Mucosa of stomach (tissue), 1 donor: ENCODE results near the gene PRDM10.
A peak's percentile ranks its signal among the peaks of the same experiment; 100 is the strongest.

ENCODE experiments used
- H3K27me3 ChIP-seq: one replicate; pipeline ENCODE4 v1.7.0; 2013; ENCODE audit warnings: mild to moderate bottlenecking, low read length; ENCODE audit not compliant: control insufficient read depth, insufficient read depth
- H3K36me3 ChIP-seq: one replicate; pipeline ENCODE4 v1.7.0; 2013; ENCODE audit warnings: low read length; ENCODE audit not compliant: control insufficient read depth, insufficient read depth
- H3K4me1 ChIP-seq: one replicate; pipeline ENCODE4 v1.7.0; 2013; ENCODE audit warnings: mild to moderate bottlenecking, low read length; ENCODE audit not compliant: control insufficient read depth, insufficient read depth
- H3K4me3 ChIP-seq: one replicate; pipeline ENCODE4 v1.7.0; 2013; ENCODE audit warnings: low read length
- H3K9ac ChIP-seq: one replicate; pipeline ENCODE4 v1.7.0; 2013; ENCODE audit warnings: mild to moderate bottlenecking, low read length, moderate library complexity
- H3K9me3 ChIP-seq: one replicate; pipeline ENCODE4 v1.7.0; 2013; ENCODE audit warnings: mild to moderate bottlenecking, low read length, moderate library complexity; ENCODE audit not compliant: control insufficient read depth
- donor health status: Pancreatic carcinoma.

PRDM10 gene

GRCh38 chr11:130002352-130002845 is at the start of gene PRDM10:
TSS of gene PRDM10 (minus strand) at chr11:130002835. CDS start at chr11:129960964, 41,871 bp downstream.
- Histone ChIP-seq H3K27me3 (no peaks in the 10 kb centered on the region), H3K4me1 (peaks cover 25% of the 10 kb centered on the region), H3K9me3 (no peaks in the 10 kb centered on the region), H3K9ac (peak within 1 kb of the TSS; percentile 90), H3K4me3 (peak within 1 kb of the TSS; percentile 83), H3K36me3 (no peaks in the 10 kb centered on the region)

DNA sequence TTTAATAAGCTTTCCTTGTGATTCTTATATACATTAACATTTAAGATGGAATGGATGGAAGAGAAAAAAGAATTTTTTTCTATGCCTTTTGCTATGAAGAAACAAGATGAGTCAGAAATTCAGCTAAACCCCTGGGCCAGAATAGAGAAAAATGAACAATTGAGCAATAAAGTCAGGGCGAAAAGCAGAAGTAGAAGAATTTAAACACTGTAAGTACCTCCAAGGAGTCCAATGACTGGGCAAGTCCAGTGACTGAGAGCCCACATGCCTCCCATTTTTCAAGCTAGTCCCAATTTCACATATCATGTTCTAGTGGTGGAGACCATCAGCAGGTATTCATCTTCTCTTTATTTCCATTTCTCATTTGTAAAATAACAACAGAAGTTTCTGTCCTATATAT is 48.4 kb upstream of the PRDM10 start:
- H3K9me3 ChIP-seq, result no peaks in the 10 kb centered on the region
- H3K9ac ChIP-seq, result no peak overlapping the region
- H3K27me3 ChIP-seq, result no peaks in the 10 kb centered on the region
- no peaks in the 10 kb centered on the region for H3K36me3 ChIP-seq
- peaks cover 6% of the 10 kb centered on the region for H3K4me1 ChIP-seq
- no peak overlapping the region for H3K4me3 ChIP-seq

- H3K4me1 ChIP-seq, result peaks cover 6% of the 10 kb centered on the region
- H3K9ac ChIP-seq, result no peak overlapping the region
- H3K27me3 ChIP-seq, result no peaks in the 10 kb centered on the region
- H3K9me3 ChIP-seq, result no peaks in the 10 kb centered on the region
- H3K36me3 ChIP-seq, result no peaks in the 10 kb centered on the region
- H3K4me3 ChIP-seq, result no peak overlapping the region
These were observed 47.6 kb upstream of the PRDM10 start for GRCh38 chr11:130050257-130050656.

GRCh38 chr11:130049328-130049771 is 46.7 kb upstream of the PRDM10 start:
- Histone ChIP-seq H3K4me3 (no peak overlapping the region), H3K4me1 (peaks cover 6% of the 10 kb centered on the region), H3K36me3 (no peaks in the 10 kb centered on the region), H3K27me3 (no peaks in the 10 kb centered on the region), H3K9me3 (no peaks in the 10 kb centered on the region), H3K9ac (no peak overlapping the region)

GRCh38 chr11:130047141-130047540 is 44.5 kb upstream of the PRDM10 start:
- no peak overlapping the region for H3K9ac ChIP-seq
- H3K9me3 ChIP-seq, result no peaks in the 10 kb centered on the region
- H3K36me3 ChIP-seq, result no peaks in the 10 kb centered on the region
- H3K4me3 ChIP-seq, result no peak overlapping the region
- no peaks in the 10 kb centered on the region for H3K27me3 ChIP-seq
- H3K4me1 ChIP-seq, result peaks cover 6% of the 10 kb centered on the region

DNA sequence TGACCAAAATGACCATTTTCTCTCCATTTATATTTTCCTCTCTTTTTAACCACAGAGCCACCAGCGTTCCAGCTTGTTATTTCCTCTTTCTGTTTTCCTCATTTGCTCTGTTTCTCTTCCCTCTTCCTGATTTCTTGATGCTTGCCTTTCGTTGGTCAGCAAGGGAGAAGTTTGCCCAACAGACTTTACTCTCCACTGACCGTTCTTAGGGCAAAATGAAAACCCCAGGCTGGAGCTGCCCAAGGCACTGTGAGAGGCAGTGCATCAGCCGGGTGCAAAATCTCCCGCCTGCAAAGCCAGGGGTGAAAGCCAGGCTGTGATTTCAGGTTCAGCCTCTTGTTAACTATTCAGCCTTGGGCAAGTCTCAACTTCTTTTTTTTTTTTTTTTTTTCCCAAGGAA is 40.9 kb upstream of the PRDM10 start:
- H3K9ac ChIP-seq, result no peak overlapping the region
- no peaks in the 10 kb centered on the region for H3K4me1 ChIP-seq
- no peaks in the 10 kb centered on the region for H3K36me3 ChIP-seq
- no peak overlapping the region for H3K4me3 ChIP-seq
- H3K9me3 ChIP-seq, result no peaks in the 10 kb centered on the region
- no peaks in the 10 kb centered on the region for H3K27me3 ChIP-seq

DNA sequence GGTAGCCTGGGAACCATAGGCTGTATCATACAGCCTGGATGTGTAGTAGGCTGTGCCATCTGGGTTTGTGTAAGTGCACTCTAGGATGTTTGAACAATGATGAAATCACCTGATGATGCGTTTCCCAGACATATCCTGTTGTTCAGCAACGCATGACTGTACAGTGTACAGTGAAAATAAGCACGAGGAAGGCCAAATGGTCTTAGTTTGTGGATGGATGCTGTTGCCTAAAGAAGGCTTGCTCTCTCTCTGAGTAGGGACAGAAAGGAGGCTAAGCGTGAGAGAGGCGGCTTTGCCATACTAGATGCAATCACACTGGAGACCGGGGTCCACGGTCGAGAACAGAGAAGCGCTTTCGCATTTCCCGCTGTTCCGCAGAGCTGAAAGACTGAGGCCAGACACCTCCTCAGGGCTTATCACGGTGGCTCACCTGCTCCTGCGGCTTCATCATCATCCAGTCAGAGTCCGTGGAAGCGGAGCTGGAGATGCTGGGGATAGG is 39.5 kb upstream of the PRDM10 start:
- Histone ChIP-seq H3K9me3 (no peaks in the 10 kb centered on the region), H3K36me3 (no peaks in the 10 kb centered on the region), H3K27me3 (no peaks in the 10 kb centered on the region), H3K9ac (no peak overlapping the region), H3K4me3 (no peak overlapping the region), H3K4me1 (no peaks in the 10 kb centered on the region)

DNA sequence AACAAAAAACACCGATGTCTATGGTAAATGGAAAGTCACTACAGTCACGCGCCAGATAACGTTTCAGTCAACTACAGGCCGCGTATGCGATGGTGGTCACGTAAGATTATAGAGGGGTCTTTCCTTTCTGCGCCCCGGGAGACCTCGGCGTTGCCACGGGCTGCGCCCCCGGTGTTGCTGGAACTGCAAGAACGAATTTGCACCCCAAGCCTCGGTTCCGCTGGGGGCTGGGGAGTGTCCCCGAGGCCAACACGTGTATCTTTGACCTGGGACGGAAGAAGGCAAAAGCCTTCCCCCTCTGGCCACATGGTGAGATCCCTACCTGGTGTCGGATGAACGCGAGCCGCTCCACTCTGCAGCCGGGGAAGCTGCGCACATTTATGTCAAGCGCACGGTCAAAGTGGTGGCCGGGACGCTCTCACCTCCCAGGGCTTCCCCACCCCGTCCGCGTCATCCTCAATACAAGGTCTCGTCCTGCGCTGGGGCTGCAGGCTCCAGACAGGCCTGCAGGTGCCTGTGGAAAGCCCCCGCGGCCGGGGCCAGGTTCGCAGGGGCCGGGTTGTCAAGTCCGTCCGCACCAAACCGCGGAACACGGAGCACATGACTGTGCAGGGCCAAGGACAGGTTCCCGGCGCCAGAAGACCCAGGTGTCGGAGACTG is 37.8 kb upstream of the PRDM10 start:
- no peaks in the 10 kb centered on the region for H3K9me3 ChIP-seq
- H3K9ac ChIP-seq, result no peak overlapping the region
- no peak overlapping the region for H3K4me3 ChIP-seq
- H3K27me3 ChIP-seq, result no peaks in the 10 kb centered on the region
- no peaks in the 10 kb centered on the region for H3K36me3 ChIP-seq
- no peaks in the 10 kb centered on the region for H3K4me1 ChIP-seq

DNA sequence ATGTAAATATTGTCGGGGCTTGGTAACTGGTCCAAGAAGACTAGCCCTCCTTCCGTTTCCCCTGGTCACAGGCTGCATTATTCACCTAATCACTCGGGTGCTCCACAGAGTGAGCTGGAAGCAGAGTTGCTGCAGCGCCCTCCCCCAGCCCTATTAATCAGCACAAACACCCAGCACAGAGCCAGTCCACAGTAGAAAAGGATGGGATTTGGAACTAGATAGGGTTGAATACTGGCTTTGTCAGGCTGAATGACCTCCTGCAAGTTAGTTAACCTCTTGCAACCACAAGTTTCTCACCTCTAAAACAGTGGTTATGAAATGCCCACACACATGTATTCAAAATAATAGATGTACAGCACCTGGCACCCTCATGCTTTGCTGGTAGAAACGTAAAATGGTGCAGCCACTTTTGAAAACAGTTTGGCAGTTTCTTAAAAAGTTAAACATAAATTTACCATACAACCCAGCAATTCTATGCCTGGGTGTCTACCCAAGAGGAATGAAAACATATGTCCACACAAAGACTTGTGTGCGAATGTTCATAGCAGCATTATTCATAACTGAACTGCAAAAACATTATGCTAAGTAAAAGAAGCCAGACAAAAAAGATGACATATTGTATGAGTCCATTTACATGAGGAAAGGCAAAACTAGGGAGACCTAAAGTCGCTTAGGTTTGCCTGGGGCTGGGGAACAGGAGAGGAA is 35.4 kb upstream of the PRDM10 start:
- H3K4me1 ChIP-seq, result no peaks in the 10 kb centered on the region
- H3K27me3 ChIP-seq, result no peaks in the 10 kb centered on the region
- no peak overlapping the region for H3K4me3 ChIP-seq
- H3K9me3 ChIP-seq, result no peaks in the 10 kb centered on the region
- no peak overlapping the region for H3K9ac ChIP-seq
- H3K36me3 ChIP-seq, result no peaks in the 10 kb centered on the region

GRCh38 chr11:130037058-130037457 is 34.4 kb upstream of the PRDM10 start:
- Histone ChIP-seq H3K27me3 (no peaks in the 10 kb centered on the region), H3K4me1 (no peaks in the 10 kb centered on the region), H3K4me3 (no peak overlapping the region), H3K36me3 (no peaks in the 10 kb centered on the region), H3K9me3 (no peaks in the 10 kb centered on the region), H3K9ac (no peak overlapping the region)

GRCh38 chr11:130034236-130034635 is 31.6 kb upstream of the PRDM10 start:
- no peaks in the 10 kb centered on the region for H3K27me3 ChIP-seq
- H3K36me3 ChIP-seq, result no peaks in the 10 kb centered on the region

DNA sequence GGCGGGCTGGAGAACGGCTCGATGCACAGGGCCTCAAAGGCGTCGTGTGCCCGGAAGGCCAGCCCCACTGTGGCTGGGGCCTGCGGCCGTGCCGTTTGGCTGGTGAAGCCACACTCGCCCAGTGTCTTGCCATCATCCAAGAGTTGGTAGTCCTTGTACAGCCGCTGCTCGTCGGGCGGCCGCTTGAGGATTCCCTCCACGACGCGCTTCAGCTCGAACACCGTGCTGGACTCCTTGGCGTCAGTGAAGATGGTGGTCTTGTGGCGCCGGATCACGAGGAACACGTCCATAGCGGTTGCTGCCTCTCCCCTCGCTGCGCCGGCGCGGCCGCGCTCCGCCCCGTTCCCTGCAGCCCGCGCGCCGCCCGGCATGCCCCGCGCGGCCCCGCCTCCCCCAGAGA is 30.3 kb upstream of the PRDM10 start:
- H3K9ac ChIP-seq, result no peak overlapping the region
- H3K36me3 ChIP-seq, result no peaks in the 10 kb centered on the region
- no peaks in the 10 kb centered on the region for H3K27me3 ChIP-seq
- H3K9me3 ChIP-seq, result no peaks in the 10 kb centered on the region
- H3K4me1 ChIP-seq, result no peaks in the 10 kb centered on the region
- H3K4me3 ChIP-seq, result no peak overlapping the region

More at GRCh38 chr11:130034236-130034635, 31.6 kb upstream of the PRDM10 start:
- Histone ChIP-seq H3K4me1 (no peaks in the 10 kb centered on the region), H3K9ac (no peak overlapping the region), H3K9me3 (no peaks in the 10 kb centered on the region), H3K4me3 (no peak overlapping the region)
